Memory B cell (primary cell): ENCODE data around the gene APCS.

ENCODE experiments used
- ATAC-seq: fragments of 150-1000 bp; cut with Tn5 transposase; 2 replicates; pipeline ENCODE4 v1.10.0; 2021; ENCODE audit warnings: low read depth, mild to moderate bottlenecking, moderate library complexity
- DNase-seq, 2 donors: peaks; one replicate each; pipeline ENCODE4 v3.0.0; 2022; ENCODE audit warnings: low spot score in 2 of 2
- H3K27ac Mint-ChIP-seq: one replicate; pipeline ENCODE4 v1.8.0; 2022; ENCODE audit warnings: mild to moderate bottlenecking, moderate library complexity, mixed read lengths
- H3K27me3 Mint-ChIP-seq: one replicate; pipeline ENCODE4 v1.8.0; 2022; ENCODE audit warnings: mixed read lengths
- H3K36me3 Mint-ChIP-seq: one replicate; pipeline ENCODE4 v1.8.0; 2022; ENCODE audit warnings: mild to moderate bottlenecking, mixed read lengths
- H3K4me1 Mint-ChIP-seq: one replicate; pipeline ENCODE4 v1.8.0; 2022; ENCODE audit warnings: mixed read lengths
- H3K4me3 Mint-ChIP-seq: one replicate; pipeline ENCODE4 v1.8.0; 2022; ENCODE audit warnings: mild to moderate bottlenecking, moderate library complexity, mixed read lengths
- H3K9me3 Mint-ChIP-seq: one replicate; pipeline ENCODE4 v1.8.0; 2022; ENCODE audit warnings: mixed read lengths

APCS gene

GRCh38 chr1:159587461-159587951 lies at the start of gene APCS:
Gene APCS (plus strand): TSS chr1:159587826. CDS start chr1:159587922, 96 bp downstream.
- Mint-ChIP-seq H3K4me1 (no peaks in the 10 kb centered on the region), H3K27me3 (peaks cover 18% of the 10 kb centered on the region), H3K36me3 (no peaks in the 10 kb centered on the region), H3K27ac (no peak within 1 kb of the TSS), H3K4me3 (no peak within 1 kb of the TSS), H3K9me3 (peaks cover 2% of the 10 kb centered on the region)
- DNase-seq (no peak), ATAC-seq (no peak)

- H3K4me1 Mint-ChIP-seq: no peaks in the 10 kb centered on the region
- ATAC-seq: no peak
- no peaks in the 10 kb centered on the region for H3K9me3 Mint-ChIP-seq
- DNase-seq: no peak
- H3K4me3 Mint-ChIP-seq: no peak overlapping the region
- H3K27me3 Mint-ChIP-seq: peaks cover 10% of the 10 kb centered on the region
- H3K27ac Mint-ChIP-seq: no peak overlapping the region
- H3K36me3 Mint-ChIP-seq: no peaks in the 10 kb centered on the region
Measured at GRCh38 chr1:159548126-159548525, 39.5 kb upstream of the APCS start.

- H3K4me1 Mint-ChIP-seq: no peaks in the 10 kb centered on the region
- no peaks in the 10 kb centered on the region for H3K36me3 Mint-ChIP-seq
- no peak for DNase-seq
- peaks cover 5% of the 10 kb centered on the region for H3K27me3 Mint-ChIP-seq
- H3K27ac Mint-ChIP-seq: no peak overlapping the region
- ATAC-seq: no peak
- H3K9me3 Mint-ChIP-seq: no peaks in the 10 kb centered on the region
- H3K4me3 Mint-ChIP-seq: no peak overlapping the region
Measured at GRCh38 chr1:159554261-159554660, 33.4 kb upstream of the APCS start.

GRCh38 chr1:159554696-159555095 lies 32.9 kb upstream of the APCS start:
- Mint-ChIP-seq H3K27me3 (peaks cover 5% of the 10 kb centered on the region), H3K4me3 (no peak overlapping the region), H3K9me3 (no peaks in the 10 kb centered on the region), H3K27ac (no peak overlapping the region), H3K36me3 (no peaks in the 10 kb centered on the region), H3K4me1 (no peaks in the 10 kb centered on the region)
- DNase-seq (no peak), ATAC-seq (no peak)

GRCh38 chr1:159556931-159557369 lies 30.7 kb upstream of the APCS start:
- Mint-ChIP-seq H3K36me3 (no peaks in the 10 kb centered on the region), H3K9me3 (peaks cover 1% of the 10 kb centered on the region), H3K27me3 (peaks cover 2% of the 10 kb centered on the region), H3K4me1 (no peaks in the 10 kb centered on the region), H3K27ac (no peak overlapping the region), H3K4me3 (no peak overlapping the region)
- no peak for DNase-seq
- no peak for ATAC-seq

- DNase-seq (no peak), ATAC-seq (no peak)
- Mint-ChIP-seq H3K4me1 (no peaks in the 10 kb centered on the region), H3K27me3 (peaks cover 2% of the 10 kb centered on the region), H3K27ac (no peak overlapping the region), H3K4me3 (no peak overlapping the region), H3K9me3 (peaks cover 4% of the 10 kb centered on the region), H3K36me3 (no peaks in the 10 kb centered on the region)
Measured at GRCh38 chr1:159560599-159560998, 27.0 kb upstream of the APCS start.

- peaks cover 5% of the 10 kb centered on the region for H3K9me3 Mint-ChIP-seq
- no peaks in the 10 kb centered on the region for H3K36me3 Mint-ChIP-seq
- no peak for ATAC-seq
- H3K4me3 Mint-ChIP-seq: no peak overlapping the region
- peaks cover 2% of the 10 kb centered on the region for H3K27me3 Mint-ChIP-seq
- H3K27ac Mint-ChIP-seq: no peak overlapping the region
- no peak for DNase-seq
- no peaks in the 10 kb centered on the region for H3K4me1 Mint-ChIP-seq
Measured at GRCh38 chr1:159561497-159561896, 26.1 kb upstream of the APCS start.

GRCh38 chr1:159562680-159563079 lies 24.9 kb upstream of the APCS start:
- H3K27me3 Mint-ChIP-seq: peaks cover 2% of the 10 kb centered on the region
- H3K4me1 Mint-ChIP-seq: no peaks in the 10 kb centered on the region
- H3K4me3 Mint-ChIP-seq: no peak overlapping the region
- DNase-seq: no peak
- H3K9me3 Mint-ChIP-seq: peaks cover 5% of the 10 kb centered on the region
- H3K27ac Mint-ChIP-seq: no peak overlapping the region
- no peaks in the 10 kb centered on the region for H3K36me3 Mint-ChIP-seq
- ATAC-seq: no peak

- H3K27ac Mint-ChIP-seq: no peak overlapping the region
- no peak overlapping the region for H3K4me3 Mint-ChIP-seq
- H3K4me1 Mint-ChIP-seq: no peaks in the 10 kb centered on the region
- peaks cover 12% of the 10 kb centered on the region for H3K27me3 Mint-ChIP-seq
- no peak for DNase-seq
- H3K9me3 Mint-ChIP-seq: peaks cover 1% of the 10 kb centered on the region
- no peak for ATAC-seq
- H3K36me3 Mint-ChIP-seq: no peaks in the 10 kb centered on the region
Measured at GRCh38 chr1:159577446-159577845, 10.2 kb upstream of the APCS start.

- ATAC-seq (no peak), DNase-seq (no peak)
- Mint-ChIP-seq H3K36me3 (no peaks in the 10 kb centered on the region), H3K27ac (no peak overlapping the region), H3K4me3 (no peak overlapping the region), H3K27me3 (peaks cover 13% of the 10 kb centered on the region), H3K4me1 (no peaks in the 10 kb centered on the region), H3K9me3 (peaks cover 2% of the 10 kb centered on the region)
Measured at GRCh38 chr1:159580340-159580739, 7.3 kb upstream of the APCS start.

GRCh38 chr1:159581422-159581821 lies 6.2 kb upstream of the APCS start:
- peaks cover 2% of the 10 kb centered on the region for H3K9me3 Mint-ChIP-seq
- H3K4me1 Mint-ChIP-seq: no peaks in the 10 kb centered on the region
- no peaks in the 10 kb centered on the region for H3K36me3 Mint-ChIP-seq
- ATAC-seq: no peak
- H3K27me3 Mint-ChIP-seq: peaks cover 11% of the 10 kb centered on the region
- no peak overlapping the region for H3K4me3 Mint-ChIP-seq
- no peak for DNase-seq
- no peak overlapping the region for H3K27ac Mint-ChIP-seq

GRCh38 chr1:159584536-159584935 lies 3.1 kb upstream of the APCS start:
- H3K4me3 Mint-ChIP-seq: no peak overlapping the region
- no peaks in the 10 kb centered on the region for H3K4me1 Mint-ChIP-seq
- ATAC-seq: no peak
- DNase-seq: no peak
- H3K36me3 Mint-ChIP-seq: no peaks in the 10 kb centered on the region
- H3K27ac Mint-ChIP-seq: no peak overlapping the region
- H3K27me3 Mint-ChIP-seq: peaks cover 14% of the 10 kb centered on the region
- peaks cover 2% of the 10 kb centered on the region for H3K9me3 Mint-ChIP-seq

- no peak overlapping the region for H3K4me3 Mint-ChIP-seq
- H3K27ac Mint-ChIP-seq: no peak overlapping the region
- DNase-seq: no peak
- no peaks in the 10 kb centered on the region for H3K4me1 Mint-ChIP-seq
- ATAC-seq: no peak
- no peaks in the 10 kb centered on the region for H3K36me3 Mint-ChIP-seq
- H3K27me3 Mint-ChIP-seq: peaks cover 8% of the 10 kb centered on the region
- no peaks in the 10 kb centered on the region for H3K9me3 Mint-ChIP-seq
Measured at GRCh38 chr1:159591981-159592380, 4.4 kb downstream of the APCS start.

GRCh38 chr1:159594625-159595405 lies 7.2 kb downstream of the APCS start:
- no peak for DNase-seq
- Mint-ChIP-seq H3K27me3 (peaks cover 12% of the 10 kb centered on the region), H3K36me3 (no peaks in the 10 kb centered on the region), H3K27ac (no peak overlapping the region), H3K4me3 (no peak overlapping the region), H3K4me1 (no peaks in the 10 kb centered on the region), H3K9me3 (no peaks in the 10 kb centered on the region)
- ATAC-seq: no peak

- H3K9me3 Mint-ChIP-seq: no peaks in the 10 kb centered on the region
- H3K36me3 Mint-ChIP-seq: no peaks in the 10 kb centered on the region
- DNase-seq (no peak), ATAC-seq (no peak)
- no peak overlapping the region for H3K4me3 Mint-ChIP-seq
- no peaks in the 10 kb centered on the region for H3K4me1 Mint-ChIP-seq
- H3K27ac Mint-ChIP-seq: no peak overlapping the region
- H3K27me3 Mint-ChIP-seq: peaks cover 23% of the 10 kb centered on the region
Measured at GRCh38 chr1:159598196-159598595, 10.6 kb downstream of the APCS start.
